Muscle of back (tissue), 11 donors: Measurements from ENCODE around the gene KIAA1191. TPM values are rescaled to one million over a fixed set of nuclear protein-coding genes. Genes with fewer than 3 reads are reported as not detected.
A peak's percentile ranks its signal among the peaks of the same experiment; 100 is the strongest.

Experiments
- DNase-seq, 3 donors: peaks; one replicate each; pipeline versions ENCODE4 v3.0.0 to v3.0.0-alpha.2; 2013
- polyA plus RNA-seq, 10 donors: library from polyadenylated mRNA; unstranded; fragments of 120-200 nt; gene quantifications; one replicate each; pipeline ENCODE4 v1.2.1, GENCODE V29; 2013; ENCODE audit not compliant: insufficient read length in 10 of 10

Gene KIAA1191
- polyA plus RNA-seq, 10 donors, result 53.6 to 69.0 (median 58.6) TPM

DNA sequence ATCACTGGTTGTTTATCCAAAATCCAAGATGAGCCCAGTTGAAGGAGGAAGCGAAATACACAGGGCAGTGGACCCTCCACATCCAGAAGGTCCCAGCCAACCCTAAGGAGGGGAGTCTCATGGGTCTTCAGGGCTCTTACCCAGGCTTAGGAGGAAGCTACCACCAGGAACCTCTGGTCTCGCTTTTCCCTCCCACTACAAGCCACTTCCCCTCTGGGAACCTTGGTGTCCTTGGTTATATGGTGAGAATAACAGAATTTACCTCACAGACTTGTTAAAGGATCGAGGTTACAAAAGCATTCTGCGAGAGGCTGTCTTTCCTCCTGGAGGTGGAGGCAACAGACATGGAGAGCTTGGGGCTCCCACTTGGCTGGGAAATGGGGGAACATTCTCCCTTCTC is 30.4 kb upstream of the KIAA1191 start:
- no peak for DNase-seq

DNA sequence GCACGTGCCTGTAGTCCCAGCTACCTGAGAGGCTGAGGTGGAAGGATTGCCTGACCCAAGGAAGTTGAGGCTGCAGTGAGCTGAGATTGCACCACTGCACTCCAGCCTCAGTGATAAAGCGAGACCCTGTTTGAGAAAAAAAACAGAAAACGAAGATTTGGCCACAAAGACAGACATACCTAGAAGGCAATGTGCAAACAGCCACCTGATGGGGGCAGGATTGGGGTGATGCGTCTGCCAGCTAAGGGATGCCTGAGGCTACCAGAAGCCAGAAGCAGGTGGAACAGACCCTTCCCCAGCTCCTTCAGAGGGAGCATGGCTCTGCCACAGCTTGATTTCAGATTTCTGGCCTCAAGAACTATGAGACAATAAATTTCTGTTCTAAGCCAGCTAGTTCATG is 29.9 kb upstream of the KIAA1191 start:
- DNase-seq, result no peak

DNA sequence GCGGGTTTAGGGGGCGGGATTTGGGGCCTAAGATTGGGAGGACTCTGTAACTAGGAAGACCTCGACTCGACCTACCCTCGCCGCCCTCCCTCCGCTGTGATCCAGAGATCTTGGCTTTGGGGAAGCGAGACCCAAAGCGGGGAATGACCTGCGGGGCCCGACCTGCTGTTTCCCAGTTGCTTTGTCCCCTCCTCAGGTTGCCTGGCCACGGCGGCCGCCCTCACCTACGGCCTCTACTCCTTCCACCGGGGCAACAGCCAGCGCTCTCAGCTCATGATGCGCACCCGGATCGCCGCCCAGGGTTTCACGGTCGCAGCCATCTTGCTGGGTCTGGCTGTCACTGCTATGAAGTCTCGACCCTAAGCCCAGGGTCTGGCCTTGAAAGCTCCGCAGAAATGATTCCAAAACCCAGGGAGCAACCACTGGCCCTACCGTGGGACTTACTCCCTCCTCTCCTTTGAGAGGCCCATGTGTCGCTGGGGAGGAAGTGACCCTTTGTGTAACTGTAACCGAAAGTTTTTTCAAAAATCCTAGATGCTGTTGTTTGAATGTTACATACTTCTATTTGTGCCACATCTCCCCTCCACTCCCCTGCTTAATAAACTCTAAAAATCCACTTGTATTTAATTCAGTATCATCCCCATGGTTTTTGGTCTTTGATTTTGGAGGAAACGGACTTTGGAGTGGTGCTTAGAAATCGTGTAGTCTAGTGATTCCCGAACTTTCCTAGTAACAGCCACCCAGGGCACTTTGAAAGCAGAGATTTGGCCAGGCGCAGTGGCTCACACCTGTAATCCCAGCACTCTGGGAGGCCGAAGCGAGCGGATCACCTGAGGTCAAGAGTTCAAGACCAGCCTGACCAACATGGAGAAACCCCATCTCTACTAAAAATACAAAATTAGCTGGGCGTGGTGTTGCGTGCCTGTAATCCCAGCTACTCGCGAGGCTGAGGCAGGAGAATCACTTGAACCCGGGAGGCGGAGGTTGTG is 27.9 kb upstream of the KIAA1191 start:
- DNase-seq, result no peak

DNA sequence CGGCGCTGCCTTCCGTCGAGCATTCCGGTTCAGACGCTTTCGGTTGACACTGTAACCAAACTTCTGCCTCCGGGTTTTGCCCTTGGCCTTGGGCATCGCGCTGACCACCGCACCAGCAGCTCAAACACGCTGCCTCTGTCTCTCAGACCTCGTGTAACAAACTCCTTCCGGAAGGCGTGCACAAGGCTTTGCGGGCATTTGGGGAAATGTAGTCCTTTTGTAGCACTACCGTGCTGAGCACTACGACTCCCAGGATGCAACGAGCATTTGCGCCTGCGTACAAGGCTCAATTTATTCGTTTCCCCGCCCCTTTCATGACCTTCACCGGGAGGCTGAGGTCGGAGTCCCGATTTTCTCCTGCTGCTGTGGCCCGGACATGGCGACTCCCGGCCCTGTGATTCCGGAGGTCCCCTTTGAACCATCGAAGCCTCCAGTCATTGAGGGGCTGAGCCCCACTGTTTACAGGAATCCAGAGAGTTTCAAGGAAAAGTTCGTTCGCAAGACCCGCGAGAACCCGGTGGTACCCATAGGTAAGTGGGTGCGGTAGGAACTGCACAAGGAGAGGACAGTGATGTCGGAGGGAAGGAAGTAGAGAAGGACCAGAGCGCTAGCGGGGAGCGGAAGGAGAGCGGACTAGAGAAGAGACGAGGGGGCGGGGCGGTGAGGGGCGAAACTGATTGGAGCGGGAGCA is 27.0 kb upstream of the KIAA1191 start, which contains the start of the genes HIGD2A and NOP16:
HIGD2A (plus strand) TSS at position 308 of the 691 bp plus-strand sequence; CDS start at position 377, 69 bp downstream.
NOP16 (minus strand) TSS at position 155 of the 691 bp plus-strand sequence; CDS start at position 96, 59 bp downstream.
- DNase-seq, result peak; percentile 98 to 99 (median 99)

DNA sequence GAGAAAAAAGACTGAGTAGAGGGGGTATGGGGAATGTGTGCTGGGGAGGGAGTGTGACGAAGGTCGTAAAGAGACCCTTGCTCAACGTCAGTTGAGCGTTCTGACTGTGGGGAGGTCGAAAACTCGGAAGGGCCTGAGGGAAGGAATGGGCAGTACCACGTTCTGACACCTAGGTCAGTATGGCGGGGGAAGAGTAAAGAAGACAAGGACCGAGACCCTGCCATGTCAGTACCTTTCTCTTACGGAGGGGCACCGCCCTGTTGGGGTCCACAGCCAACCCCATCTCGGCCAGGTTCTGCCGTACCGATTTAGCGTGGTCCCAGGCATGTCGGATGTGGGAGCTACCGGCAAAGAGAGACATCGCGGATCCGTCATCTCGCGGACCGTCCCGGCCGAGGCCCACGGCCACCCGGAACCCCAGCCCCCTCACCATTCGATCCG is 26.5 kb upstream of the KIAA1191 start:
- no peak for DNase-seq

DNA sequence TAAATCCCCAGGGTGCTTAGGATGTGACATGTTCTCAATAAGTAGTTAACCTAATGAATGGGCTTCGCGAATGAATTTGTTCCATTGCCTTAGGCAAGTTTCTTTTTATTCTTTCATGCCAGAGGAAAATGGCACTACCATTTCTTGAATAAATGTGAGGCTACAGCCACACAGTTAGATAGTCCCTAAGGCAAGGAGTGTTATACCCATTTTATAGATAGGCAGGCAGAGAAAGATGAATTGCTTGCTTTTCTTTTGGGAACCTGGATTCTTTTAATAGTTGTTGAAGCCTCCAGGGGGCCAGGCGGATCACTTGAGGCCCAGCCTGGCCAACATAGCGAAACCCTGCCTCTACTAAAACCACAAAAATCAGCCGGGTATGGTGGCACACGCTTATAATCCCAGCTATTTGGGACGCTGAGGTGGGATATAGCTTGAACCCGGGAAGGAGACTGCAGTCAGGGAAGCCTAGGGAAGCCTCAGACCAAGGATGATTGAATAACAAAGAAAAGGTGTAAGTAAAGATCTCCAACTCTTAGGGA is 25.9 kb upstream of the KIAA1191 start:
- DNase-seq, result no peak

DNA sequence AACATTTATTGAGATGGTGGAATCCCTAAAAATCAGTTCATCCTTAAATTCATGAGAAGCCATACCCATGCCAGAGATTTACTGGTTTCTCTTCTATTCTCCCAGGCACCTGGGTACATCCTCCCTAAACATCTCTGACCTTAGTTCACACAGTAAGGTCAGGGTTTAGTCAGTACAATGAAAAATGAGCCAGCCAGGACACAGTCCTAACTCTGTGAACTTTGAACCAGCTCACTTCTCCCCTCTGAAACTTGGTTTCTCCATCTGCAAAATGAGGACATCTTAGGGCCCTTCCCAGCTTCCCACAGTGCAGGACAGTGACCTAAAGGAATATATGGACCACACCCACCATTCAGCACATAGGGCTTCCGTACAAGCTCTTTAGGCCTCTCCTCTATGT is 24.9 kb upstream of the KIAA1191 start:
- no peak for DNase-seq

DNA sequence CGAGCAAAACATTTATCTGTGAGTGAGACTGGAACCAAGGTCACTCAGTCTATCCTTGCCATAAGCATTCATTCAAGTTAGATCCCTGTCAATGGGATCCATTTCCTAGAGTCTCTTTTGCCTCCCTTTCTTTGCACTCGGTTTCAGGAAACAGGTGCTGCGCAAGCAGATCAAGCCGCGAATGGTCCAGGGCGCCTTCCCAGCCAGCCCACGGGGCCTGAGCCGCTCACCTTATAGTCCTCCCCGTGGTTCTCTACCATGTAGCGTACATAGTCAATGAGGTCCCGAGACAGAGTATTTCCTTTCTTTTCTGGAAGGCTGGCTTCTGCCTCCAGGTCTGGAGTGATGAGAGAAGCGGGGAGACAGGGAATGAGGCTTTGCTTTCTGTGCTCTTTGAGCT is 23.4 kb upstream of the KIAA1191 start:
- DNase-seq, result no peak

DNA sequence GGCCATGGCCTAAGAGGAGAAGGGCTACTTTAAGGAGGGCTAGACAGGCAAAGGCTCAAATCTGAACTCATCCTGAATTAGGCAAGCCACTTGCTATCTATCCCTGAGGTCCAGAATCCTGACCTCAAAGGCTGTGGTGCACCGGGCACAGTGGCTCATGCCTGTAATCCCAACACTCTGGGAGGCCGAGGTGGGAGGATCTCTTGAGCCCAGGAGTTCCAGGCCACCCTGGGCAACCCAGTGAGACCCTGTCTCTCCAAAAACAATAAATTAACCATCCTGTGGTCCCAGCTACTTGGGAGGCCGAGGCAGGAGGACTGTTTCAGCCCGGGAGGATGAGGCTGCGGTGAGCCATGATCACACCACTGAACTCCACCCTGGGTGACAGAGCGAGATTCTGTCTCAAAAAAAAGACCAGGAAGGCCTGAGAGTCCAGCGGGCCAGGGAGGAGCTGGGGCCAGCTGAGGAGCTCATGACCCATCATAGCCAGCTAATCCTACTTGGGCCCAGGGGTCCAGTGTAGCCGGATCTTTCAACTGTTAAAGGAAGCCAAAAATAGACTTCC is 22.9 kb upstream of the KIAA1191 start:
- no peak for DNase-seq

DNA sequence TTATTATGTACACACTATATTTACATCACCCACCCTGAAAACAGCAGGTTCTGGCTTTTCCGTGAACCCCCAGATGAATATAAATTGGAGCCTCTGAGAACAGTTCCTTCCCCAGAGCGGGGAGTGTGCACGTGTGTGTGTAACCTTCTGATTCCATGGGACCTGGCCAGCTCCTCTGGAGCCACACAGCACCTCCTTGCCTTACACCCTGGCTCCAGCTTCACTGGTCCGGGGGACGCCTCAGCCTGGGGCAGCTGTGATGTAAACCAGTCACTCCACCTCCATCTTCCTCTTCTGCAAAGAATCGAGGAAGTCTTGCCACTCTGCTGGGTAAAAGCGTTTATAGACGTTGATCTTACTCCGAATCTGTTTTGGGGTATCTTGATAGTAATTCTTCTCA is 22.4 kb upstream of the KIAA1191 start:
- no peak for DNase-seq

DNA sequence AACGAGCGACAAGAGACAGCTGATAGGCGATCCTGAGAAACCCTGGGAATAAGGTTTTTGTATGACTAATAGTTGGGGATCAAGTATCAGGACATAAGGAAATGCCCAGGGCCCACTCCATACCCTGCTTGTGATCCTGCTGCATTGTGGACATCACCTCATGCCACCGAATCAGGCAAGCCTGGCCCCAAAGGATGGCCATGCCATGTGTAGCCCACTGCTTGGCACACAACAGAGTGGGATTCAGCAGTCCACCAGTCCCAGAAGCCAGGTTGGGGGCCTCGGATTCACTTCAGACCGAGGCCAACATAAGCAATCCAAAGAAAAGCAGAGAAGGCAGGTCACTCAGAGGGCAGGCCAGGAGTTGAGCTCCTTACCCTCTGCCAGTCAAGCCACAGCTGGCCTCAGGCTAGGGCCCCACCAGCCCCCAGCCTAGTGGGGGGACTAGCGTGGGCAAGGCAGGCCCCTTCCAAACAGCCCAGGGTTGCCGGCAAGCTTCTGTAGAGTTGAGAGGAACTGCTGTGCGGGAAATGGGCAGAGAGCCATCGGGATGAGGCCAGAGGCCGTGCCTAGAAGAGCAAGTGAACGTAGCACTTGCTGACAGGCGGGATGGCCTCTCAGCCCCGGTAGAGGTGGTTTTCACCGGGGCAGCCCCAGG is 21.8 kb upstream of the KIAA1191 start:
- no peak for DNase-seq

DNA sequence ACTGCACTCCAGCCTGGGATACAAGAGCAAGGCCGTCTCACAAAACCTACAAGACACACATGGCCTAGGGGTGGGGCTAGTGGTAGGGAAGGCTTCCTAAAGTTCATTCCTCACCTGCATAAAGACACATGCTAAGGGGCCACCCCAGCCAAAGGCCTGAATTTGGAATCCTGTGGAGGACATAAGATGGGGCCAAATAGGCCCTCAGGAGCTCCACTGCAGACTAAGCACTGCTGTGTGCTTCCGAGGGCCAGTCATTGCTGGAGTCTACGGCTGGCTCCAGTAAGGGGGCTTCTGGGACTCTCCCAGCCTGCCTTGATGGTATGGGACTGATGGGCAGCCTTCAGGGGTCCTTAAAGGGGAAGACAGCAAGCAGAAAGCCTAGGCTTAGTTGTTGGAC is 21.2 kb upstream of the KIAA1191 start:
- no peak for DNase-seq

DNA sequence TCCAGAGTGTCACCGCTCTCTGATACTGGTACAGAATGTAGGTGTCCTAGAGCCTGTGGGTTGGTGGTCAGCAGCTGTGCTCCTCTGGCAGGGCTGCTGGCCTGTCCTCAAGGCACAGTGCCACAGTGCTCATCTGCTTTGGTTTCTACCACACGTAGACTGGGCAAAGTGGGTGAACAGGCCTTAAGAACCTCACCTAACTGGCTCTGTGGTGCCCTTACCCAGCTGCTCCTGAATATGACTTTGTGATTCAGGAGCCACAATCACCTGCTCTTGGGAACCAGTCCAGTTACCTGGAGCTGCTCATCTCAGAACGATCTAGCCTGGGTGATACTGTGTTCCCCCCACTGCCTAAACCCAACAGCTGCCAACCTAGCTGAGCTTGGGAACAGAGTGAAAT is 20.4 kb upstream of the KIAA1191 start:
- no peak for DNase-seq

DNA sequence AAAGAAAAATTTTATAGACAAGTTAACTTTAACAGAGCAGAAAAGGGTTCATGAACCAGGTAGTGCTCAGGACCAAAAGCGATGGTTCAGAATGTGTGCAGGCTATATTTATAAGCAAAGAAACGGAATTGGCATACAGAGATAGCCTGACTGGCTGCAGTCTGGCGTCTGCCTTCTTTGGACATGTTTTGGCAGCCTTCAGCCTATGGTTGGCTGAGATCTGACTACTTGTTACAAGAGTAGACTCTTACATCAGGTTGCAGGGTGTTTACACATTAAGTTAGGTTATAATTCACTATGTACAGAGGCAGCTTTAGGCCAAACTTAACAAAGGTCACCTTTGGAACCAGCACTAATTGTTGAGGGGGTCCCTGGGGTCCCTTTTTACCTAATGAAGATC is 19.9 kb upstream of the KIAA1191 start:
- no peak for DNase-seq

DNA sequence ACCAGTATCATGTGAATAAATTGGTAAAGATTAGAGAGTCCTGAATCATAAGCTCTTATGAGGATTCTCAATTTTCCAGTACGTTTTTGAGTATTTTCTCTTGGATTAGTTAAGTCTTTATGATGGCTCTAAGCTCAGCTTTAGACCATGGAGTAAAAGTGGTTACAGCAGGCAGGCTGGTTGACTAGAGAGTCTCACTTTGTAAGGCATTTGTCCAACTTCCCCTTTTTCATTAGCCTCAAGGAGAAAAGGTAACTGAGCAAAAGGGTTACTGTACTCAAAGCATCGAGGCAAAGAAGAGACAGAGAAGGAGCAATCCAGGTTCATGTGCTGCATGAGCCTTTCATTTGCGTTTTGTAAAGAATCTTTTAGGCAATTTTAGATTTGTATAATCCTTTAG is 18.3 kb upstream of the KIAA1191 start:
- no peak for DNase-seq

DNA sequence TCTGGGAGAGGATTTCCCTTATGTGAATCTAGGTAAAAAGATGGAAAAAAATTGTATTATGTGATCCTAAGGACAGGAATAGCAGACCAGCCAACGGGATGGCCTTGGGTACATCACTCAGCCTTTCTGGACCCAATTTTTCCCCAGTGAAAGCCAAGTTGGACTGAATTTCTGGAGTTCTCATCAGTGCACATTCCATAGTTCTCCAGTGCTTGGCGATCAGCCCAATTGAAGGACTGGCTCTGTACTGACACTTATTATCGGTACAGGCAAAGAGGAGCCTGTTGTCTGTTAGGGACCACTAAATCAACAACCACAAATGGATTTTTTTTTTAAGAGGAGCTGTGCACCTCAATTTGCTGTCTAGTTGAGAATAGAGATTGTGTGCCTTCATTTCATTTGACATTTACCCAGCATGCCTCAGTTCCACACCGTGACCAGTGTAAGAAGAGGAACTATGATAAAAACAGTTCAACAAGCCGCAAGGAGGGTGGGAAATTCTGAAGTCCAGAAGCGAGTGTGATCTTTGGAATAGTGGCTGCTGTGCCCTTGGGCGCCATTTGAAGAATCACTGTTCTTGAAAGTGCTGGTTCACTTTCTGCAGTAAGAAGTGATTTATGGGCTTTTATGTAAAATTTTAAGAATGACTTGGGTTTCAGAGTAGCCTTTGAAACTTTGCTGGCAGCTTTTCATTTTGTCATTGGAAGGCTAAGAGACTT is 11.7 kb upstream of the KIAA1191 start:
- peak in 2 of 3 donors; percentile 38 to 53 for DNase-seq

DNA sequence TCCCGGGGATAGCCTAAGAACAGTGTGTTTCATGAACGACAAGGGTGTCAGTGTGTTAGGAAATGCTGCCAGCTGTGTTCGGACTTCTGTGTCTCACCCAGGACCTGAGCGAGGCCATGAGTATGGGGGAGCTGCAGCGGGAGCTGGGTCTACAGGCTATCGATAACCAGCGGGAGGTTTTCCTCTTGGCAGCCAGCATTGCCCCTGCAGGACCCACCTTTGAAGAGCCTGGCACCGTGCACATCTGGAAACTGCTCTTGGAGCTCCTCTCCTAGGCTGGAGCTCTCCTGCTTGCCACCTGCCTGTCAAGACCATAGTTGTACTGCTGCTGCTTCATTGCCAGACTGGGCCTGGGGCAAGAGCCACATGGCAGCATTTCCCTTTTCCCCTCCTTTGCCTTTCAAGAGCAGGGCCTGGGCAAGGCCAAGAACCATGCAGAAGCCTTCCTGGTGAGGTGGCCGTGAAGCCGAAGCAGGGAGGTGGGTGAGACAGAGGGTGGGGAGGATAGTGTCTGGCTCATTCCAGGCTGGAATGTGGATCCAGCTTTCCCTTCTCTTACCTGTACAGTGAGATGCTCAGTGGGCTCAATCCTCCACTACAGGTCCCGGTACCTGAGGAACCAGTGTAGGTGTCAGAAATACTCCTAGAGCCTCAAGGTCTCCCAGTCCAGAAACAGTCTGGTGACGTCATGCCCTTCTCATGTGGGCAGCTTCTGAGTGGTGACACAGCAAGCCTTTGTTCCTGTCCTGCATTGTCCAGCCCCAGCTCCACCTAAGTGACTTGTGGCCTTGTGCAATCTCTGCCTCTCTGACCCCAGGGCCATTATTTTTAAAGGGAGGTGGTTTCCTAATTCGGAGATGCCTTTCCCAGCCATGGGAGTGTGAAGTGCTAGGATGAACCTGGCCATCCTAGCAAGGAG is 10.3 kb upstream of the KIAA1191 start:
- no peak for DNase-seq

DNA sequence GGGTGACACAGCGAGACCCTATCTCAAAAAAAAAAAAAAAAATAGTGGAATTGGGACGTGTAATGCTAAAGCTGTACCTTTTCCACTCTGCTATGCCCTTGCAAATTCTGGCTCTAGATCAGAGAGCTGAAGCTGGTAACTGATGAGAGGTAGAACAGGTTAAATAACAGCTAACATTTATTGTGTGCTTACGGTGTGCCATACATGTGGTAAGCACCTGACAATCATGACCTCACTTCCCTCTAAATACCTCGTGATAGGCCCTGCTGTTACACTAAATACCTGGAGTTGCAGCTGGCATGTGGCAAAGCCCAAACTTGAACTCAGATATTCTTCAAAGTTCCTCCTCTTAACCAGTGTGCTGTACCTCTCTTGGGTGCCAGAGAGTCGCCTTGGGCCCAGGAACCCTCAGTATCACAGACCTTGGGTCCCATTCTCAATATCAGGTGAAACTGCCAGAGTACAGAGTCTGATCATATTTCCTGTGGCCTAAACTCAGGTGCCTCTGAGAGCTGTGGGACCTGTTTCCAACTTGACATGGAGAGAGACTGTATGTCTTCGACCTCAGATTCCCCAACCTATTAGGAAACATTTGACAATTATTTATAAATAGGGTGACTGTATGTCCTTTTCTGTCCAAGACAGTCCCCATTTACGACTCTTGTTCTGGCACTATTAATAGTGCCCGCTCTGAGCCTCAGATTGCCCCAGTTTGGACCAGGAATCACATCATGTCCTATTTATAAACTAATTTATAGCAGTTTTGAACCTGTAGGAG is 8.6 kb upstream of the KIAA1191 start:
- no peak for DNase-seq

DNA sequence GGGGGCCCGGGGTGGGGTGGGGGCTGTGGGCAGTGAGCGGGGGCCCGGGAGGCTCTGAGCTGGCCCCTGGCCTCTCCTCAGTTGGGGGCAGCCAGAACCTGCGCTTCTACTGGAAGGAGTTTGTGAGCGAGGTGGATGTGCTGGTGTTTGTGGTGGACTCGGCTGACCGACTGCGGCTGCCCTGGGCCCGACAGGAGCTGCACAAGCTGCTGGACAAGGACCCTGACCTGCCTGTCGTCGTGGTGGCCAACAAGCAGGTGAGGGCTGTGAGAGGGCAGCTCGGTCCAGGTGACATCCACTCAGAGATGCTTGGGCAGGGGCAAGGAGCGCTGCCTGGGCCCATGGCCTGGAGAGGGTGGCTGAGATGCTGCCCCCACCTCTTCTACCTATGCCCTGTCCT is 7.2 kb upstream of the KIAA1191 start:
- DNase-seq, result no peak
